ENCODE data around the gene HES5. TPM values are rescaled to one million over a fixed set of nuclear protein-coding genes. Genes with fewer than 3 reads are reported as not detected.

Gene HES5
- total and polyA plus RNA-seq, 2 of the 4 experiments (the other 2 are of a cell fraction) = not detected

DNA sequence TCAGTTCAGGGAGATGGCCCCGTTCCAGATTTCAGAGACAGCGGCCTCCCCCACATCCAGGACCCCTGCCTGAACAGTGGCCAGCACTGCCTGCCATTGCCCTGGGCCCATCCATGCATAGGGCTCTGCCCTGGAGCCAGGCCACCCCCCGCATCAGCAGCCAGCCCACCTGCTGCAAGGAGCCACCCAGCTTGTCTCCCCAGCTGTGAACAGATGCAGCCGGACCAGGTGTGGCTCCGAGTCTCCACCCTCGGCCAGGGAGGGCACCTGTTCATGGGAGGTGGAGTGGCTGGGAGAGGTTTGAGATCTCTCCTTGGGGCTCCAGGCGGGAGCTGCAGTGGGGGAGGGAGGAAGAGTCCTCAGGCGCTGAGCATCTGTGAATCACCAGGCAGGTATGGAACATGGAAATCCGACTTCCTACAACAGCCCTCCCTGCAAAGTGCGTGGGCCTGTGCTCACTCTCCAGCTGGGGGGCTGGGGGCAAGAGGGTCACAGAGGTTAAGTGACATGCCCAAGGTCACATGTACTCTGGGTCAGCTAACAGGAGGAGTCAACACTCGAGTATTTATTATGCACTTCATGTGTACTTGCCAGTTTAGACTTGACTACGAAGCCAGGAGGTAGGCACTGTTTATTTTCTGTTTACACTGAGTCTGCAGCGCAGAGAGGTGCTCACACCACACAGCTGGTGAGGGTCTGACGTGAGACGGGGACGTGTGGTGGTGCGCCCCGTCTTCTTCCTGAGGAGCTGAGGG, 4.8 kb upstream of the HES5 start:
- H3K4me2 ChIP-seq (ENCODE audit: low read depth, low read length) = peak overlapping the region; percentile 60; the same call in 1 of the 2 replicates

More for the DNA sequence above, 4.8 kb upstream of the HES5 start:
- ATAC-seq (ENCODE audit: low read depth) (peak; percentile 75), DNase-seq (peak; percentile 71)
- WGBS, 2 experiments (ENCODE audit: extremely low coverage in 2 of 2, insufficient read length in 1 of 2) = 11% methylated on average over 4 of the region's 18 CpGs; no CpG with 5 or more reads in 1 of the 2 experiments
- Histone ChIP-seq H2BK20ac (ENCODE audit: low read depth, low read length) (peak overlapping the region; percentile 46; the same call in 1 of the 2 replicates), H3K14ac (replicated peaks; ENCODE audit: low read depth, low read length) (peak overlapping the region; percentile 26; the same call in 1 of the 2 replicates), H3K9ac (ENCODE audit: low read depth, low read length) (no peak overlapping the region), H3K4me1 (ENCODE audit: control insufficient read depth, insufficient read depth, low read length) (peaks cover 12% of the 10 kb centered on the region), H3K27me3 (ENCODE audit: control insufficient read depth, insufficient read depth, low read length) (peaks cover 15% of the 10 kb centered on the region; the same call in 1 of the 2 replicates), H3K27ac (ENCODE audit: insufficient read depth, low read length) (no peak overlapping the region), H4K91ac (ENCODE audit: insufficient read depth, low read depth, low read length) (peak overlapping the region; percentile 41; the same call in 1 of the 2 replicates), H3K18ac (ENCODE audit: low read depth, low read length) (peak overlapping the region; percentile 20; the same call in 1 of the 2 replicates), H3K4me3 (ENCODE audit: insufficient read depth, low read depth, low read length) (no peak overlapping the region), H3K56ac (ENCODE audit: extremely low read depth, insufficient read depth, low read length) (no peak overlapping the region), H2BK5ac (ENCODE audit: low read depth, low read length, poor library complexity, severe bottlenecking) (peak overlapping the region; percentile 41), H3K4ac (ENCODE audit: low read depth, low read length) (peak overlapping the region; percentile 77), H3K36me3 (ENCODE audit: control insufficient read depth, insufficient read depth, low read length) (no peaks in the 10 kb centered on the region), H2BK15ac (ENCODE audit: low read depth, low read length) (no peak overlapping the region; the same call in 2 of the 3 replicates), H4K20me1 (ENCODE audit: insufficient read depth, low read length) (no peaks in the 10 kb centered on the region), H2AK9ac (replicated peaks; ENCODE audit: low read depth, low read length, poor library complexity) (peak overlapping the region; percentile 60), H2BK120ac (ENCODE audit: low read depth, low read length) (peak overlapping the region; percentile 85), H3K9me1 (ENCODE audit: insufficient read depth, low read length) (peaks cover 9% of the 10 kb centered on the region), H2AFZ (replicated peaks; ENCODE audit: low read length, poor library complexity) (peak overlapping the region; percentile 84), H4K8ac (ENCODE audit: low read depth in 2 of 2, low read length in 2 of 2) (peak overlapping the region in 1 of 2 experiments; percentile 53; a peak in 2 of 4 replicates), H3K9me3 (ENCODE audit: control insufficient read depth, insufficient read depth, low read length) (no peaks in the 10 kb centered on the region), H3K23ac (ENCODE audit: low read depth, low read length) (no peak overlapping the region), H3K79me1 (ENCODE audit: low read depth in 1 of 2, low read length in 2 of 2) (no peaks in the 10 kb centered on the region), H4K5ac (ENCODE audit: low read depth, low read length) (peak overlapping the region; percentile 8; the same call in 1 of the 2 replicates), H2AK5ac (ENCODE audit: low read depth, low read length) (peak overlapping the region; percentile 54; the same call in 1 of the 2 replicates)
- BruUV-seq (replicated peaks) = no TSS peak
- CTCF ChIA-PET = interaction anchor here (1.3 kb wide), 1 partner anchor 8 kb away, joined by 3 read pairs; the partner anchor contains the start of gene PANK4
- intact Hi-C loops (cut with micrococcal nuclease) = no loop called here
- dilution Hi-C loops (cut with HindIII; ENCODE audit: low sequenced_read_pairs, unreplicated experiment) = no loop called here
- POLR2A ChIA-PET (ENCODE audit: unreplicated experiment) = no interaction called here
- in situ Hi-C loops (cut with MboI; ENCODE audit: low sequenced_read_pairs) = loop anchor here (25.0 kb wide), 1 partner anchor 348 kb away; the partner anchor contains the start of gene FAAP20
- TF ChIP-seq RFX5 (IDR thresholded peaks at IDR 0.05; ENCODE audit: low read depth, low read length) (no peak), POLR2A (IDR thresholded peaks at IDR 0.05; ENCODE audit: low read depth, low read length) (no peak), FOS (IDR thresholded peaks at IDR 0.05; ENCODE audit: low read depth, low read length) (peak; percentile 52), CEBPB (IDR thresholded peaks at IDR 0.05; ENCODE audit: low read depth, low read length) (no peak), MXI1 (IDR thresholded peaks at IDR 0.05; ENCODE audit: borderline replicate concordance, low read depth, low read length) (no peak), MAZ (IDR thresholded peaks at IDR 0.05; ENCODE audit: borderline replicate concordance, low read depth, low read length) (peak; percentile 64; the same call in 1 of the 2 replicates), CHD1 (IDR thresholded peaks at IDR 0.05; ENCODE audit: low read depth, low read length) (no peak)
